ENCODE results near the gene ARFGAP3.

Gene ARFGAP3

GRCh38 chr22:42860968-42861367 is 3.9 kb upstream of the ARFGAP3 start:
- in situ Hi-C loops (cut with HindIII; ENCODE audit: low pct_ligation_motif_present, low sequenced_read_pairs): no loop called here
- no peak for TF ChIP-seq CTCF (IDR thresholded peaks at IDR 0.05; ENCODE audit: low read depth, low read length, missing control alignments)
- Histone ChIP-seq H3K27me3 (replicated peaks) (no peaks in the 10 kb centered on the region), H3K36me3 (replicated peaks) (no peaks in the 10 kb centered on the region), H3K27ac (no peak overlapping the region), H3K4me3 (ENCODE audit: low read depth, low read length) (no peak overlapping the region)
- DNase-seq: no peak

GRCh38 chr22:42857845-42858481 is 890 bp upstream of the ARFGAP3 start:
- Histone ChIP-seq H3K27me3 (replicated peaks) (no peaks in the 10 kb centered on the region), H3K27ac (no peak overlapping the region), H3K4me3 (ENCODE audit: low read depth, low read length) (no peak overlapping the region), H3K36me3 (replicated peaks) (no peaks in the 10 kb centered on the region)
- TF ChIP-seq CTCF (IDR thresholded peaks at IDR 0.05; ENCODE audit: low read depth, low read length, missing control alignments): no peak
- no peak for DNase-seq
- in situ Hi-C loops (cut with HindIII; ENCODE audit: low pct_ligation_motif_present, low sequenced_read_pairs): no loop called here

- Histone ChIP-seq H3K36me3 (replicated peaks) (no peaks in the 10 kb centered on the region), H3K27me3 (replicated peaks) (no peaks in the 10 kb centered on the region), H3K4me3 (ENCODE audit: low read depth, low read length) (peak overlapping the region; percentile 89), H3K27ac (peak overlapping the region; percentile 81)
- DNase-seq: no peak
- TF ChIP-seq CTCF (IDR thresholded peaks at IDR 0.05; ENCODE audit: low read depth, low read length, missing control alignments): no peak
- in situ Hi-C loops (cut with HindIII; ENCODE audit: low pct_ligation_motif_present, low sequenced_read_pairs): no loop called here
Measured at GRCh38 chr22:42856179-42856864, 751 bp downstream of the ARFGAP3 start.

- H3K27me3 ChIP-seq (replicated peaks): no peaks in the 10 kb centered on the region
- DNase-seq: no peak
- in situ Hi-C loops (cut with HindIII; ENCODE audit: low pct_ligation_motif_present, low sequenced_read_pairs): no loop called here
- H3K36me3 ChIP-seq (replicated peaks): no peaks in the 10 kb centered on the region
- H3K27ac ChIP-seq: peak overlapping the region; percentile 81
- no peak for TF ChIP-seq CTCF (IDR thresholded peaks at IDR 0.05; ENCODE audit: low read depth, low read length, missing control alignments)
- peak overlapping the region; percentile 89 for H3K4me3 ChIP-seq (ENCODE audit: low read depth, low read length)
Measured at GRCh38 chr22:42855721-42856120, 1.4 kb downstream of the ARFGAP3 start.

- in situ Hi-C loops (cut with HindIII; ENCODE audit: low pct_ligation_motif_present, low sequenced_read_pairs): no loop called here
- H3K4me3 ChIP-seq (ENCODE audit: low read depth, low read length): no peak overlapping the region
- no peaks in the 10 kb centered on the region for H3K27me3 ChIP-seq (replicated peaks)
- no peak for DNase-seq
- H3K36me3 ChIP-seq (replicated peaks): no peaks in the 10 kb centered on the region
- TF ChIP-seq CTCF (IDR thresholded peaks at IDR 0.05; ENCODE audit: low read depth, low read length, missing control alignments): no peak
- H3K27ac ChIP-seq: no peak overlapping the region
Measured at GRCh38 chr22:42855211-42855610, 1.9 kb downstream of the ARFGAP3 start.

Data from brain microvascular endothelial cell (primary cell).